HepG2 (cell line): ENCODE measurements around the gene GGA1. TPM values are rescaled to one million over a fixed set of nuclear protein-coding genes. Genes with fewer than 3 reads are reported as not detected.

Experiments
- ATAC-seq: fragments of 200-7000 bp; cut with Tn5 transposase; 3 replicates; pipeline ENCODE4 v1.9.1; 2020; ENCODE audit warnings: mild to moderate bottlenecking, moderate library complexity
- BruUV-seq: library from RNA; stranded (reverse); fragments of 400-500 nt; replicated peaks from 2 replicates; lab custom pipeline; 2021; lab: Mats Ljungman, UMichigan
- CTCF ChIA-PET: fragments of 300-600 bp; formaldehyde crosslinking; extraction: SDS; loops from one replicate; lab custom pipeline; 2021; ENCODE audit warnings: low total read pairs, inconsistent platforms, low intra/inter-chr PET ratio; lab: Yijun Ruan, JAX
- POLR2A ChIA-PET: fragments of 350-600 bp; sonication (Branson Sonifier 250); formaldehyde crosslinking; loops from one replicate; lab custom pipeline; 2020; ENCODE audit warnings: antibody characterized with exemption, inconsistent platforms; lab: Yijun Ruan, JAX
- DNase-seq: peaks from one replicate; pipeline ENCODE4 v3.0.0-alpha.2; 2015; ENCODE audit warnings: low spot score
- FAIRE-seq: peaks from 3 replicates; lab custom pipeline; 2011; peaks lifted over from hg19 to GRCh38; lab: Jason Lieb, UNC
- H2AFZ ChIP-seq: one replicate; pipeline ENCODE4 v1.6.1; 2011; ENCODE audit warnings: low read length, inconsistent platforms
- H3K27ac ChIP-seq: fragments of 300-600 bp; 3 replicates; pipeline ENCODE4 v1.8.0; 2011; ENCODE audit warnings: mixed run types, mild to moderate bottlenecking, mixed read lengths, low read length, inconsistent platforms; ENCODE audit not compliant: insufficient read depth; ENCODE audit errors: extremely low read length
- H3K27me3 ChIP-seq, 2 experiments: fragments of 200-600 bp in 1 of 2; 2 replicates in 1 of 2; 3 replicates in 1 of 2; pipeline versions ENCODE4 v1.6.0 to v1.8.0; 2011; ENCODE audit warnings: low read length in 2 of 2, mild to moderate bottlenecking in 2 of 2, moderate library complexity in 2 of 2, inconsistent platforms in 1 of 2; ENCODE audit not compliant: insufficient read depth in 2 of 2, control insufficient read depth in 1 of 2
- H3K36me3 ChIP-seq, 2 experiments: fragments of 200-600 bp in 1 of 2; replicated peaks in 1 of 2; 2 replicates in 1 of 2; 3 replicates in 1 of 2; pipeline versions ENCODE4 v1.5.1 to v1.8.0; 2011; ENCODE audit warnings: low read length in 2 of 2, inconsistent platforms in 1 of 2; ENCODE audit not compliant: insufficient read depth in 2 of 2, control insufficient read depth in 1 of 2
- H3K4me1 ChIP-seq: 2 replicates; pipeline ENCODE4 v1.5.1; 2012; ENCODE audit warnings: low read length, inconsistent platforms; ENCODE audit not compliant: insufficient read depth
- H3K4me2 ChIP-seq: 2 replicates; pipeline ENCODE4 v1.6.0; 2011; ENCODE audit warnings: low read depth, low read length, inconsistent platforms
- H3K4me3 ChIP-seq, 3 experiments: fragments of 200-600 bp in 1 of 3; sonication (generic), shearing (Covaris generic) in 1 of 3; replicated peaks in 1 of 3; 2 replicates each; pipeline ENCODE4 v1.5.1; 2011 to 2016; ENCODE audit warnings: low read length in 3 of 3, inconsistent platforms in 2 of 3, low read depth in 2 of 3, mild to moderate bottlenecking in 2 of 3, control low read depth in 1 of 3, mixed read lengths in 1 of 3; ENCODE audit not compliant: insufficient read depth in 1 of 3
- H3K79me2 ChIP-seq: one replicate; pipeline ENCODE4 v1.6.1; 2011; ENCODE audit warnings: low read length, inconsistent platforms; ENCODE audit not compliant: insufficient read depth
- H3K9ac ChIP-seq: 2 replicates; pipeline ENCODE4 v1.6.0; 2011; ENCODE audit warnings: mild to moderate bottlenecking, low read depth, low read length, inconsistent platforms; ENCODE audit not compliant: insufficient read depth
- H3K9me3 ChIP-seq: 2 replicates; pipeline ENCODE4 v1.5.1; 2012; ENCODE audit warnings: mild to moderate bottlenecking, low read length
- H4K20me1 ChIP-seq: 2 replicates; pipeline ENCODE4 v1.6.0; 2011; ENCODE audit warnings: inconsistent platforms, mild to moderate bottlenecking, low read length, moderate library complexity; ENCODE audit not compliant: insufficient read depth
- AGO2 ChIP-seq: fragments of 200-400 bp; formaldehyde crosslinking; optimal IDR thresholded peaks from 2 replicates; pipeline ENCODE3; 2017; ENCODE audit warnings: mild to moderate bottlenecking, low read depth, low read length, moderate library complexity
- AKAP8 ChIP-seq: sonication (generic); formaldehyde crosslinking; IDR thresholded peaks from 2 replicates; pipeline ENCODE4 v1.5.1; 2020; ENCODE audit warnings: mild to moderate bottlenecking, missing genetic modification reagents
- CAMTA2 ChIP-seq: sonication (generic); formaldehyde crosslinking; IDR thresholded peaks from 2 replicates; pipeline ENCODE4 v1.4.0; 2020; ENCODE audit warnings: mild to moderate bottlenecking, missing genetic modification reagents, borderline replicate concordance
- ZNF777 ChIP-seq: sonication (generic); formaldehyde crosslinking; IDR thresholded peaks from 2 replicates; pipeline ENCODE4 v1.4.0; 2020; ENCODE audit warnings: missing genetic modification reagents
- WGBS: methylation state at CpG from one replicate; pipeline ENCODE4 v1.1.6; 2017; ENCODE audit warnings: low lambda C conversion rate; 5-methylcytosine and 5-hydroxymethylcytosine counted together
- in situ Hi-C: cut with HindIII; loops from 2 replicates; pipeline ENCODE4 v1.10.0; 2017; ENCODE audit warnings: low pct_unique_long_range_greater_than_20kb; ENCODE audit not compliant: extremely low pct_ligation_motif_present
- intact Hi-C: fragments of 100-400 bp; cut with micrococcal nuclease; formaldehyde crosslinking; loops from one replicate; pipeline ENCODE4 v1.10.0; 2022; ENCODE audit not compliant: unreplicated experiment
- polyA plus RNA-seq, 8 experiments: library from polyadenylated mRNA; depleted of rRNA in 3 of 8; stranded (reverse) in 7 of 8; unstranded in 1 of 8; fragments of >200 nt; fragmentation: Illumina TruSeq in 4 of 8; extraction: Trizol in 4 of 8; gene quantifications; 2 replicates each; pipeline versions ENCODE4 v1.2.1 to v1.2.3, GENCODE V29; 2011 to 2016; ENCODE audit warnings: low read depth in 4 of 8, missing spikeins in 1 of 8, mixed read lengths in 1 of 8; ENCODE audit not compliant: insufficient read depth in 1 of 8
- total RNA-seq, 5 experiments: library from RNA; depleted of rRNA; stranded (reverse); fragments of >200 nt; fragmentation: Illumina TruSeq; extraction: Trizol; gene quantifications; 2 replicates each; pipeline ENCODE4 v1.2.3, GENCODE V29; 2016; ENCODE audit warnings: low read depth in 1 of 5
- TF ChIP-seq, protein P1 (sequence below): sonication (generic); formaldehyde crosslinking; IDR thresholded peaks from 2 replicates; pipeline ENCODE4 v1.8.0; 2022; ENCODE audit warnings: missing genetic modification reagents, mild to moderate bottlenecking, moderate library complexity, borderline replicate concordance

The GGA1 gene
- total and polyA plus RNA-seq, 2 of the 13 experiments (the other 11 are each of a cell fraction or from before 2014, with no cell fraction given): 29.1 to 87.2 TPM

DNA sequence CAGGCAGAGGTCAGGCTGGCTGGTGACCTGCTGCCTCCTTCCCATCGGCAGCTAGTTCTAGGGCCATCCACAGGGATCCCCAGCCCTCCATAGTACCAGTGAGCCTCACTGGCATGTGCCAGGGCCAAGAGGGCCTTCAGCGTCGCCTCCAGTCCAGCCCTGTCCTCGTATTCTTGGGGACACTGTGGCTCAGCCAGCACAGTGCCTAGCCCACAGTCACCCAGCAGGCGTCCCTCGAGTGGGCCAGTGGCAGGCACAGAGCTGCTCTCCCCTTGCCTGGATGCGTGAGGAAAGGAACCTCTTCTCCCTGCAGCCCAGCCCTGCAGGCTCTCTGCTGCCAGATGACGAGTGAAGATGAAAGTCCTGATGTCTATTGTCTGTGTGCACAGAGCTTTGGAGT lies 20.2 kb downstream of the GGA1 start (continued):
- TF ChIP-seq AKAP8 (CRISPR knock-in tag): 0 out of 2 replicates have a peak, but pooled peaks have one; percentile 33
- TF ChIP-seq, protein P1, sequence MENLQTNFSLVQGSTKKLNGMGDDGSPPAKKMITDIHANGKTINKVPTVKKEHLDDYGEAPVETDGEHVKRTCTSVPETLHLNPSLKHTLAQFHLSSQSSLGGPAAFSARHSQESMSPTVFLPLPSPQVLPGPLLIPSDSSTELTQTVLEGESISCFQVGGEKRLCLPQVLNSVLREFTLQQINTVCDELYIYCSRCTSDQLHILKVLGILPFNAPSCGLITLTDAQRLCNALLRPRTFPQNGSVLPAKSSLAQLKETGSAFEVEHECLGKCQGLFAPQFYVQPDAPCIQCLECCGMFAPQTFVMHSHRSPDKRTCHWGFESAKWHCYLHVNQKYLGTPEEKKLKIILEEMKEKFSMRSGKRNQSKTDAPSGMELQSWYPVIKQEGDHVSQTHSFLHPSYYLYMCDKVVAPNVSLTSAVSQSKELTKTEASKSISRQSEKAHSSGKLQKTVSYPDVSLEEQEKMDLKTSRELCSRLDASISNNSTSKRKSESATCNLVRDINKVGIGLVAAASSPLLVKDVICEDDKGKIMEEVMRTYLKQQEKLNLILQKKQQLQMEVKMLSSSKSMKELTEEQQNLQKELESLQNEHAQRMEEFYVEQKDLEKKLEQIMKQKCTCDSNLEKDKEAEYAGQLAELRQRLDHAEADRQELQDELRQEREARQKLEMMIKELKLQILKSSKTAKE (CRISPR knock-in tag): no peak

DNA sequence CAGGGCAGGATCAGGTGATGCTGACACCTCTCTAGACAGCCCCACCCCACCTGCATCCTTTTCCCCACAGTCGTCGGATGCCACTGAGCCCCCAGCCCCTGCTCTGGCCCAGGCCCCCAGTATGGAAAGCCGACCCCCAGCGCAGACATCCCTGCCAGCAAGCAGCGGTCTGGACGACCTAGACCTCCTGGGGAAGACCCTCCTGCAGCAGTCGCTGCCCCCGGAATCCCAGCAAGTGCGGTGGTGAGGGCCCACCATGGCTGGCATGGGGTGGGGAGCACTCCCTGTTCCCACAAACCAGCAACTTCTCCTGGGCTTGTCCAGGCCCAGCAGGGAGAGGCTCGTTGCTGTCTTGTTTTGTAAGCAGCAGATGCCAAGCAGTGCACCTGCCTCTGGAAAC lies 21.3 kb downstream of the GGA1 start:
- H3K36me3 ChIP-seq: peaks cover 2 to 5% of the 10 kb centered on the region in 2 experiments; a peak in 3 of 5 replicates
- no peak overlapping the region for H3K4me2 ChIP-seq
- H3K27ac ChIP-seq: no peak overlapping the region
- intact Hi-C loops: no loop called here
- WGBS: 83% methylated on average over 1 of the region's 10 CpGs
- FAIRE-seq (no peak), DNase-seq (no peak), ATAC-seq (no peak)
- peaks cover 46% of the 10 kb centered on the region for H3K4me1 ChIP-seq
- no TSS peak for BruUV-seq
- POLR2A ChIA-PET: interaction anchor here (6.0 to 15.8 kb wide), 2 partner anchors 21 to 31 kb away, joined by 75 to 242 read pairs; partner anchors contain the start of genes GGA1 and PDXP
- in situ Hi-C loops: no loop called here
- no peaks in the 10 kb centered on the region for H3K79me2 ChIP-seq
- no peak overlapping the region for H3K9ac ChIP-seq
- H3K9me3 ChIP-seq: no peaks in the 10 kb centered on the region
- H3K27me3 ChIP-seq: no peaks in the 10 kb centered on the region
- H3K4me3 ChIP-seq: no peak overlapping the region
- CTCF ChIA-PET: no interaction called here
- peak; percentile 54 for TF ChIP-seq AGO2
- no peak for TF ChIP-seq ZNF777 (CRISPR knock-in tag)
- no peak for TF ChIP-seq CAMTA2 (CRISPR knock-in tag)
- H2AFZ ChIP-seq: no peak overlapping the region
- no peaks in the 10 kb centered on the region for H4K20me1 ChIP-seq
